HG02870 (cell line): ENCODE measurements around the gene CACNG4.

Source experiments
- ATAC-seq: cut with Tn5 transposase; IDR thresholded peaks from one replicate; pipeline ENCODE4 v1.9.1; 2021; ENCODE audit warnings: mild to moderate bottlenecking, moderate library complexity; ENCODE audit not compliant: unreplicated experiment

CACNG4 gene

GRCh38 chr17:67016039-67016762 is 51.7 kb downstream of the CACNG4 start:
- no peak for ATAC-seq

DNA sequence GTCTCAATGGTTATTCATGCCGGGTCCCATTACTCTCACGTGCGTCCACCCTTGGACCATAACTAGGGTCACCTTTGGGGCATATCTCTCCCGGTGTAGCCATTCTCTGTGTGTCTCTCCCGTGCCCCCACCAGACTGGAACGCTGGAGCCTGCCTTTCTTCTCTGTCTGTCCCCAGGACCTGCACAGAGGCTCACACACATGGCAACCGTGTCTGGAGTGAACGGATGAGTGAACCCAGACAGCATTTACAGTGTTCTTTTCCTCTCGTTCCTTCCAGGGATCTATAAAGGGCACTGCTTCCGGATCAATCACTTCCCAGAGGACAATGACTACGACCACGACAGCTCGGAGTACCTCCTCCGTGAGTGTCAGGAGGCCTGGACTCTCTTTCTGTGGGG is 53.4 kb downstream of the CACNG4 start:
- ATAC-seq: no peak

DNA sequence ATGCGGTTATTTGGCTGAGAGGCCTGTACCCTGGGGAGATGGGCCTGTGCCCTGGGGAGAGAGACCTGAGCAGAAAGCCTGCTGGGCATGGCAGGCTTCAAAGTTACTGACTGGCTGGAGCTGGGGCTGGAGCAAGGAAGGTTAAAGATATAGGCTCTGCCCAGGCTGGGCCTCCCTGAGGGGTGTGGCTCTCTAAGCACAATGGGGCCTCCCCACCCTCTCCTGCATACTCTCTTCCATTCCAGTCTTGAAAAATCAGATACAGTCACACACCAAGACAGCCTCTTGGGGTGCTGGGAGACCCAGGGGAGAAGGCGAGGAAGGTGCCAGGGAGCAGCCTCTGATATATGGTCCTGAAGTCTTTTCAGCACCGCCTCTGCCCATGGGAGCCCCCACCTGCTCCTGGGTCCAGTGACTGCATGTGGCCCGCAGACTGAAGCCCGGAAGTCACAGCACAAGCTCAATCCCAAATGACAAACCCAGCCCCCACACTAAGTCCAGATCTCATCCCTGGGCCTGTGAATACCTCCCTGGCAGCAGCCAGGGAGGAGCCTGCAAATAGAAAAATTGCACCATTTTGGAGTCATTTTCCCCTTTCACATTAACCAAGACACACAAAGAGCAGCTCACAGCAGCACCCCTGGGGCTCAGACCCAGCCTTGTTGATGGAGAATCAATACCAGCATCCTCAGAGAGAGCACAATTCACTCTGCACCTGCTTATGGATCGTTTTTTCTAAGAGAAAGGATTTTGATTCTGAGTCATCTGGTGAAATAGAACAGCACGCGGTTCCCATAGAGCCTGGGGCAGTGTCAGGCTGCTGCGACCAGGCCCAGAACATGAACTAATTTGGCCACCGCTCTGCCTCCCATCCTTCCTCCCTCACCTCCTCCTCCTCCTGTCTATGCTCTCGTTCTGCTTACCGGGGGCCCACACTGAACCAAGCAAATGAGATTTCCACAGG is 54.2 kb downstream of the CACNG4 start:
- ATAC-seq: no peak

DNA sequence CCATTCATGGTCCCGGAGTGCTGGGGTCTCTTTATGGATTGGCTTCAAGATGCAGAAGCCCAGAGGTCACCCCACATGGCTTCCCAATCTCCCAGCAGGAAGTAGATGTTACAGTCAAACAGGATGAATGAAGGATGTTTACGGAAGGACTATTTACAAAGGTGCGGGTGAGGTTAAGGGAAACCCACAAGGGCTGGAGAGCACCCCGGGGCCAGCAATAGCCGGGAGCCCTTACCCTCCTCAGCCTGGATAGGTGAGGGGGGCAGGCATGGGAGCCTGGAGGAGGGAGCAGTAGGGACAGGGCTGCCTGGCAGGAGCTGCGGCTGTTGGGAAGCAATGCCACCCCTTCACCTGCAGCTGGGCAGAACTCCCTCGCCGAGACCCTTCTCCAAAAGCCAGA is 55.3 kb downstream of the CACNG4 start:
- ATAC-seq: no peak

DNA sequence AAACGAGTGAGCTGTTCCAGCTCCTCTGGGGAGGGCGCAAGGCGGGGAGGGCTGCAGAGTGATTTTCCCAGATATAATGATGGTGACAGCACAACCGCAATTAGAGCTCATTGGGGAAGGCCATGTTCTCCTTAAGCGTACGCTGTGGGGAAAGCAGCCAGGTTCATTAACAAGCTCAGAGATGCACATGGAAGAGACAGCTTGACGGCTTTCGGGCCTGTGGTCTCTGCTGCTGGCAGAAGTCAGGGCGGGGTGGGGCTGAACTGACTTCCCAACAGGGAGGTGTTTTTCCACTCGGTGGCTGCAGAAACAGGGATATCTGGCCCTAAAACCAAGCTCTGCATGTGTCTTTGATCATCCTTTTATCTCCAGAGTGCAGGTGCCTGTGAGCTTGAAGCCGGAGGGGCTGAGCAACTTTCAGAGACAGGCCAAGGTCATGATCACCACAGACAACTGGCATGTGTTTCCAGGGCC is 55.8 kb downstream of the CACNG4 start:
- no peak for ATAC-seq

GRCh38 chr17:67021196-67021595 is 56.7 kb downstream of the CACNG4 start:
- no peak for ATAC-seq

DNA sequence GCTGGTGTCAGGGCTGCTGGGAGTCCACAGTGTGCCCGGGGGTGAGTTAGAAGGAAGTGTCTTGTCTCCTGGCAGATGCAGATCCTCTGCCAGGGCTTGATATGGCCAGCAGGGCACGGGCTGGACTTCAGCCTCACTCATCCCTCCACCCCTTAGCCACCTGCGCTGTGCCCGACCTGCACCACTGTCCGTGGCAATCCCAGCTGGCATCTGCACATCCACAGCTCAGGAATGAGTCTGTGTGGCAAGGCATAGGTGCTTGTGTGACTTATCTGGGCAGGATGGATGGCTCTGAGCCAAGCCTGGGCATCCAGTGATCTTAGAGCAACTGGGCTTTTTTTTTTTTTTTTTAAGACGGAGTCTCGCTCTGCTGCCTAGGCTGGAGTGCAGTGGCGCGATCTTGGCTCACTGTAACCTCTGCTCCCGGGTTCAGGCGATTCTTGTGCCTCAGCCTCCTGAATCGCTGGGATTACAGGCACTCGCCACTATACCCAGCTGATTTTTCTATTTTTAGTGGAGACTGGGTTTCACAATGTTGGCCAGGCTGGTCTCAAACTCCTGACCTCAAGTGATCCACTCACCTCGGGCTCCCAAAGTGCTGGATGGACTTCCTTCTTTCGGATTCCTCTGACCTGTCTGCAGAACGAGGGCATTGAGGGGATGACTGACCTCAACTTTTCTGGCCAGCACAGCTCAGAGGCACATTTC is 57.4 kb downstream of the CACNG4 start:
- no peak for ATAC-seq

DNA sequence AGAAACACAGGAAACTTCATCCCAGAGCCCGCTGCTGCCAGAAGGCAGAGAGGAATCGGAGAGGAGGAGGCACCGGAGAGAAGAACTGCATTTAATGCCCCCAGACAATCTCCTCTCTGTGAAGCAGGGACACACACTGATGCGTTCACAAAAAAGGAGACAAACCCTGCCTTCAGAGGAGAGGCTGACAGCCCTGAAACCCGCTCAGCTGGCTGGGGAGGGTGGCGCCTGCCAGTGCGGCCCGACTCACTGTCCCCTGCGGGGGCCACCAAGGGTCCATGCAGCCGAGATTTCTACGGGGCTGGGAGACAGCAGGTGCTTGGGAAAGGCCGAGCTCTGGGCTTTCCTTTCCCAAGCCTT is 57.9 kb downstream of the CACNG4 start:
- no peak for ATAC-seq

GRCh38 chr17:67024736-67025135 is 60.2 kb downstream of the CACNG4 start:
- ATAC-seq: no peak

DNA sequence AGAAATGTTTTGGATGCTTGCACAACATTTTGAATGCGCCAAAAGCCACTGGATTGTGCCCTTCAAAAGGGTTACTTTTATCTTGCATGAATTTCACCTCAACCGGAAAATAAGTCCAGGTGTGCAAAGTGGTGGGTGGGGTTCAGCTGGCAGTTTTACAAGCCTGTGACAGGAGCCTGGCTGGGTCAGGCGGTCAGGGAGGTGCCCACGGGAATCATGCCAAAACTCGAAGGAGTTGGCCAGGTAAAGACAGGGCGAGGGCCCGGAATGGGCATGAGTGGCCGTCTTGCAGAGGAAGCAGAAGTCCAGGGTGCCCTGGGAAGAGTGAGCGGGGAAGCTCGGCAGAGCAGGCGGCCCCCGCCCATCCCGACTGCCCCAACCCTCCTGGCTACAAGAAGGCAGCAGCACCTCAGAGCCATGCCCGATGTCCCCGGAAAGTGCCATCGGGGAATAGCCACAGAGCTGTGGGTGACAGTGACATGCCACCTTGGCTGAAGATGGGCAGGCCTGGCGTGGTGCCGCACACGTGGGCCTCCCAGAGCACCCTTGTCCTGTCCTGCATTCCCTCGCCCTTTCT is 60.8 kb downstream of the CACNG4 start:
- ATAC-seq: no peak

DNA sequence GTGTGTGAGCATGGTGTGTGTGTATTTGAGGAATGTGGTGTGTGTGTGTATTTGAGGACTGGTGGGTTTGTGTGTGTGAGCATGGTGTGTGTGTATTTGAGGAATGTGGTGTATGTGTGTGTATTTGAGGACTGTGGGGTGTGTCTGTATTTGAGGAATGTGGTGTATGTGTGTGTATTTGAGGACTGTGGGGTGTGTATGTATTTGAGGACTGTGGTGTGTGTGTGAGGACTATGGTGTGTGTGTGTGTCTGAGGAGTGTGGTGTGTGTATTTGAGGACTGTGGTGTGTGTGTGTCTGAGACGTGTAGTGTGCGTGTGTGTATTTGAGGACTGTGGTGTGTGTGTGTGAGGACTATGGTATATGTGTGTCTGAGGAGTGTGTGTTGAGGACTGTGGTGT is 61.8 kb downstream of the CACNG4 start:
- ATAC-seq: no peak

GRCh38 chr17:67027031-67027628 is 62.6 kb downstream of the CACNG4 start:
- ATAC-seq: no peak

- no peak for ATAC-seq
Observed at GRCh38 chr17:67030641-67031040, 66.1 kb downstream of the CACNG4 start.

DNA sequence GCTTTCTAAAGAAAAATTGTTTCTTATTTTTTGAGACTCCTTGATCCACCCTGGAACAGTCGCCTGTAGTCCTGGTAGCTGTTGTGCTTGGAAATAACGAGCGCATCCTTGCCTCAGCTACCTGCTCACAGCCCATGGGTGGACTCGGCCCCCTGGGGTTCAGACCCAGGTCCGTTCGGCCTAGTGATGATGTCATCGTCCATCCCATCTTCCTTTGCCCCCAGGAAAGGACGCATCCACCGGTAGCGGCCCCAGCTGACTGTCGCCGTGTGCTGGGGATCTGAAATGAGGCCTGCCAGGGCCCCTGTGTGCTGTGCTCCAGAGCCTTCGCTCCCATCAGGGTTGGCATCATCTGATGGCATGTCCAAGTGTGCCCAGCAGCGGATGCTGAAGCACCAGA is 67.9 kb downstream of the CACNG4 start:
- ATAC-seq: no peak

- ATAC-seq: no peak
Observed at GRCh38 chr17:67032985-67033384, 68.5 kb downstream of the CACNG4 start.

DNA sequence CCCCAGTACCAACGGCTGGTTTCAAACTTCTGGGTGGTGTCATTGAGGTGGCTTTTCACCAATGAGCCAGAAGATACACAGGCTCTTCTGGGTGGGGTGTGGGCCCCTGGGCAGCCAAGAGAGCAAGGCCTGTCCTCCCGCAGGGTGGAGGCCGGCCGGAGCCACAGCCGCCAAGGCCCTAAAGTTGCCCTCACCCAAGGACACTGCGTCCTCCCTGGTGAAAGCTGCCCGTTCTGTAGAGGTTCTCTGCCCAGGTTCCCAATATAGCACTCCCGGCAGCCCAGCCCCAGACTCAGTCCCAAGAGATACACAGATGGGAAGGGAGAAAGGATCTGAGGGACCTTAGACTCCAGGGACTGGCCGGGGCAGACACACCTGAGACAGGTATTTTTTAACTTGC is 69.1 kb downstream of the CACNG4 start:
- no peak for ATAC-seq

DNA sequence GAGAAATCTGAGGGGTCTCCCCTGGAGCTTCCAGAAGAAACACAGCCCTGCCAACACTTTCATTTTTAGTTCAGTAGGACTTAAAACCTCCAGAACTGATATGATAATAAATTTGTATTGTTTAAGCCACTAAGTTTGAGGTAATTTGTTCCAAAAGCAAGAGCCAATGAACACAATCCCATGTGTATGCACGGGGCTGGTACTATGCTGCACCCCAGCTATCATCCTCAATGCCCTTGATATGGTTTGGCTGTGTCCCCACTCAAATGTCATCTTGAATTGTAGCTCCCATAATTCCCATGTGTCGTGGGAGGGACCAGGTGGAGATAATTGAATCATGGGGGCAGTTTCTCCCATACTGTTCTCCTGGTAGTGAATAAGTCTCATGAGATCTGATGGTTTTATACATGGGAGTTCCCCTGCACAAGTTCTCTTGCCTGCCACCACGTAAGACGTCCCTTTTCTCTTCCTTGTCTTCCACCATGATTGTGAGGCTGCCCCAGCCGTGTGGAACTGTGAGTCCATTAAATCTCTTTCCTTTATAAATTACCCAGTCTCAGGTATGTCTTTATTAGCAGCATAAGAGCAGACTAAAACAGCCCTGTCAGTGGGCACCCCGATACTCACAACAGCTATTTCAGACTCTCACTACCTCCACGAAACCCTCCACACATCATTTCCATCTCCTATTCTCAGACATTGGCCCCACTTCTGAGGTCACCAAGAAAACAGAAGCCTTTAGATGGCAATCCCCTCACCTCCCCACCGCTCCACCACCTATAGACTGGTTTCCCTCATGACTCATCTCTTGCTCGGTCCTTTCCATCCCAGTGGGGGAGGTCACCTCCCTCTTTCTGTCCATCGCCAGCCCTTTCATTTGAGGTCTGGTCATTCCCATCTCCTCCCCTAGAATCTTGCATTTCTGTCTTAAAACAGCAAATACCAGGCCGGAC is 70.9 kb downstream of the CACNG4 start:
- peak; percentile 87 for ATAC-seq

DNA sequence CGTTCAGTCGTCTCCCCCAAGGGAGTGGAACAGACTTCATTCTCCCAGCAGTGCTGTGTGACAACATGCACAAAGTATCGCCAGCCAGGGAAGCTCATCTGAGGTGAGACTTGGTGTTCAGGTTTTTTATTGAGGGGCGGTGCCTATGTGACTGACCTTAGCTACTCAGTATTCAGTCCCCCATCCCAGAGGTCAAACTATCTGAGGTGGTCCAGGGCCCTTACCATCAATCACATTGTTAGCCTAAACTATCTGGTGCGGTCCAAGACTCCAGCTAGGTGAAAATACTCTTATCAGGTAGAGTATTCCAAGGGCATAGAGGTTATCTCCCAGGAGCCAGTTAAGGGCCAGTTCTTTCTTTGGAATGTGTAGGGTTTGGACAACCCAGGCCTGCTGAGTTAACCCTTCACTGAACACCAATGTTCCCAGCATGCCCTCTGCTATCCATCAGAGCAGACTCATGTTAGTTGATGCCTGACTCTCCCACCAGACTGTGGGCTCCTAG is 74.4 kb downstream of the CACNG4 start:
- no peak for ATAC-seq

DNA sequence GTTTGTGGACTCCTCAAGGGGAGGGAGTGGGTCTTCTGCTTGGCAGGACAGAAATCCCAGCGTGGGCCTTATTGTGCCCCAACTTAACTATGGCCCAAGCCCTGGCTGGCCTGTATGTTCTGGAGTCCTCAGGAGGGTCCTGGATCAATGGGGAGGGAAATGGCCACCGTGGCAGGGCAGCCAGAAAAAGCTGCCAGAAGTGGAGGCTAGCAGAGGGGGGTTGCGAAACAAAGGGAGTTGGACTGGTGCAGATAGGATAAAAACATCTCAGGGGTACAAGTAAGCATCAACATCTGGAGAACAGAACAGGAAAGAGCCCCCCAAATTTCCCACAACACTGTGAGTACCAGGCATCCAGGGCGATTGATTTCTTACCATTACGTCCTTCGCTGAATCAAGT is 76.1 kb downstream of the CACNG4 start:
- no peak for ATAC-seq
